H9 (cell line): ENCODE data around the gene TCERG1L. TPM values are rescaled to one million over a fixed set of nuclear protein-coding genes. Genes with fewer than 3 reads are reported as not detected.

ENCODE experiments used
- DNase-seq: peaks from one replicate; pipeline ENCODE4 v3.0.0-alpha.2; 2017
- H2AFZ ChIP-seq: one replicate; pipeline ENCODE4 v1.6.1; 2013; ENCODE audit warnings: mild to moderate bottlenecking, low read length, control low read depth, moderate library complexity
- H2AK5ac ChIP-seq: 2 replicates; pipeline ENCODE4 v1.6.1; 2013; ENCODE audit warnings: low read length, control low read depth, mixed read lengths; ENCODE audit not compliant: insufficient read length
- H2BK120ac ChIP-seq: one replicate; pipeline ENCODE4 v1.6.1; 2013; ENCODE audit warnings: low read depth, mild to moderate bottlenecking, low read length, control low read depth, inconsistent platforms; ENCODE audit not compliant: poor library complexity, severe bottlenecking
- H2BK12ac ChIP-seq: 2 replicates; pipeline ENCODE4 v1.6.1; 2013; ENCODE audit warnings: low read length, control low read depth, mixed read lengths, low read depth; ENCODE audit not compliant: insufficient read length
- H2BK15ac ChIP-seq: 2 replicates; pipeline ENCODE4 v1.6.1; 2013; ENCODE audit warnings: low read depth, low read length, control low read depth
- H2BK20ac ChIP-seq: one replicate; pipeline ENCODE4 v1.6.1; 2013; ENCODE audit warnings: low read depth, mild to moderate bottlenecking, low read length, control low read depth, inconsistent platforms; ENCODE audit not compliant: poor library complexity, severe bottlenecking
- H2BK5ac ChIP-seq: 2 replicates; pipeline ENCODE4 v1.6.1; 2013; ENCODE audit warnings: low read length, control low read depth, mixed read lengths; ENCODE audit not compliant: insufficient read length
- H3K14ac ChIP-seq: 2 replicates; pipeline ENCODE4 v1.6.1; 2013; ENCODE audit warnings: low read length, control low read depth; ENCODE audit not compliant: insufficient read depth
- H3K18ac ChIP-seq: 2 replicates; pipeline ENCODE4 v1.6.1; 2013; ENCODE audit warnings: low read depth, mild to moderate bottlenecking, mixed read lengths, low read length, control low read depth; ENCODE audit not compliant: insufficient read length
- H3K23ac ChIP-seq: 2 replicates; pipeline ENCODE4 v1.6.1; 2013; ENCODE audit warnings: low read length, control low read depth, mixed read lengths, low read depth; ENCODE audit not compliant: insufficient read length
- H3K23me2 ChIP-seq: 2 replicates; pipeline ENCODE4 v1.6.1; 2013; ENCODE audit warnings: low read depth, mild to moderate bottlenecking, mixed read lengths, low read length, control low read depth; ENCODE audit not compliant: insufficient read length, poor library complexity, severe bottlenecking
- H3K27ac ChIP-seq: 2 replicates; pipeline ENCODE4 v1.5.1; 2013; ENCODE audit warnings: low read length, control low read depth, mixed read lengths, low read depth; ENCODE audit not compliant: insufficient read length
- H3K27me3 ChIP-seq: 2 replicates; pipeline ENCODE4 v1.6.1; 2013; ENCODE audit warnings: low read length, control low read depth, inconsistent platforms; ENCODE audit not compliant: insufficient read depth
- H3K4ac ChIP-seq: 2 replicates; pipeline ENCODE4 v1.6.1; 2013; ENCODE audit warnings: low read depth, mild to moderate bottlenecking, control low read depth, inconsistent platforms, low read length, moderate library complexity
- H3K4me1 ChIP-seq: 2 replicates; pipeline ENCODE4 v1.6.1; 2013; ENCODE audit warnings: low read length, control low read depth, inconsistent platforms; ENCODE audit not compliant: insufficient read depth
- H3K4me2 ChIP-seq: 2 replicates; pipeline ENCODE4 v1.6.1; 2013; ENCODE audit warnings: low read length, control low read depth, mixed read lengths; ENCODE audit not compliant: insufficient read length, insufficient read depth
- H3K56ac ChIP-seq: 2 replicates; pipeline ENCODE4 v1.6.1; 2013; ENCODE audit warnings: low read depth, mild to moderate bottlenecking, mixed read lengths, low read length, control low read depth; ENCODE audit not compliant: insufficient read length
- H3K79me1 ChIP-seq: 2 replicates; pipeline ENCODE4 v1.6.1; 2013; ENCODE audit warnings: low read depth, mild to moderate bottlenecking, moderate library complexity, low read length, control low read depth, inconsistent platforms; ENCODE audit not compliant: insufficient read depth, poor library complexity, severe bottlenecking
- H3K79me2 ChIP-seq: 2 replicates; pipeline ENCODE4 v1.6.1; 2013; ENCODE audit warnings: low read length, control low read depth, inconsistent platforms; ENCODE audit not compliant: insufficient read depth
- H3K9ac ChIP-seq: 2 replicates; pipeline ENCODE4 v1.6.1; 2013; ENCODE audit warnings: low read length, control low read depth, mixed read lengths; ENCODE audit not compliant: insufficient read length; ENCODE audit errors: extremely low read depth
- H3K9me3 ChIP-seq: one replicate; pipeline ENCODE4 v1.6.1; 2013; ENCODE audit warnings: low read depth, low read length, inconsistent platforms; ENCODE audit not compliant: control insufficient read depth
- H3T11ph ChIP-seq: one replicate; pipeline ENCODE4 v1.6.1; 2013; ENCODE audit warnings: mild to moderate bottlenecking, low read length, control low read depth, inconsistent platforms
- H4K20me1 ChIP-seq: one replicate; pipeline ENCODE4 v1.6.1; 2013; ENCODE audit not compliant: control insufficient read depth, insufficient read length, insufficient read depth
- H4K5ac ChIP-seq: 2 replicates; pipeline ENCODE4 v1.6.1; 2013; ENCODE audit warnings: low read depth, mild to moderate bottlenecking, mixed read lengths, low read length, control low read depth; ENCODE audit not compliant: insufficient read length
- H4K8ac ChIP-seq: replicated peaks from 2 replicates; pipeline ENCODE4 v1.6.1; 2013; ENCODE audit warnings: low read length, control low read depth, mixed read lengths, low read depth; ENCODE audit not compliant: insufficient read length
- H4K91ac ChIP-seq: 2 replicates; pipeline ENCODE4 v1.6.1; 2013; ENCODE audit warnings: low read depth, mild to moderate bottlenecking, moderate library complexity, mixed read lengths, low read length, control low read depth; ENCODE audit not compliant: insufficient read length
- H3K27ac Mint-ChIP-seq, 3 experiments: 2 replicates in 2 of 3; 3 replicates in 1 of 3; pipeline ENCODE4 v1.8.0; 2020 to 2021; ENCODE audit warnings: mixed read lengths in 3 of 3, mild to moderate bottlenecking in 1 of 3, moderate library complexity in 1 of 3
- H3K27me3 Mint-ChIP-seq: 2 replicates; pipeline ENCODE4 v1.8.0; 2021; ENCODE audit warnings: low read depth, mild to moderate bottlenecking, moderate library complexity, mixed read lengths
- H3K36me3 Mint-ChIP-seq, 3 experiments: 2 replicates in 2 of 3; 3 replicates in 1 of 3; pipeline ENCODE4 v1.8.0; 2020 to 2021; ENCODE audit warnings: low read depth in 3 of 3, mixed read lengths in 3 of 3; ENCODE audit not compliant: insufficient read depth in 1 of 3
- H3K4me1 Mint-ChIP-seq, 2 experiments: 2 replicates each; pipeline ENCODE4 v1.8.0; 2020; ENCODE audit warnings: mixed read lengths in 2 of 2
- H3K4me3 Mint-ChIP-seq, 2 experiments: 2 replicates in 1 of 2; 3 replicates in 1 of 2; pipeline ENCODE4 v1.8.0; 2020 to 2021; ENCODE audit warnings: mild to moderate bottlenecking in 2 of 2, mixed read lengths in 2 of 2, moderate library complexity in 1 of 2
- H3K9me3 Mint-ChIP-seq, 2 experiments: 2 replicates in 1 of 2; 3 replicates in 1 of 2; pipeline ENCODE4 v1.8.0; 2020; ENCODE audit warnings: mild to moderate bottlenecking in 2 of 2, mixed read lengths in 2 of 2, moderate library complexity in 1 of 2
- CTCF ChIP-seq: fragments of 200-600 bp; sonication (generic); conservative IDR thresholded peaks from 3 replicates; pipeline ENCODE4 v1.8.0; 2021; ENCODE audit warnings: antibody characterized with exemption, mild to moderate bottlenecking
- WGBS: extraction: QIAGEN DNeasy Blood & Tissue Kit; methylation state at CpG from one replicate; pipeline ENCODE4 v1.1.7; 2013; ENCODE audit warnings: missing lambda C conversion rate, low lambda C conversion rate, mixed read lengths; ENCODE audit not compliant: insufficient read length; ENCODE audit errors: extremely low coverage; 5-methylcytosine and 5-hydroxymethylcytosine counted together
- total RNA-seq: library from RNA; stranded (reverse); gene quantifications from 2 replicates; pipeline ENCODE4 v1.2.1, GENCODE V29; 2021

Gene TCERG1L
- total RNA-seq, 1 experiment from 2014 or later: 3.3 TPM

GRCh38 chr10:131220601-131221171 lies 90.8 kb downstream of the TCERG1L start:
- Histone ChIP-seq H3K79me1 (no peaks in the 10 kb centered on the region), H3K18ac (no peak overlapping the region), H2BK15ac (no peak overlapping the region), H3K4me2 (no peak overlapping the region), H2BK12ac (no peak overlapping the region), H2BK5ac (no peak overlapping the region), H3K4ac (no peak overlapping the region; the same call in 1 of the 2 replicates), H3K27ac (no peak overlapping the region), H3K27me3 (no peaks in the 10 kb centered on the region), H2AFZ (no peak overlapping the region), H3K79me2 (no peaks in the 10 kb centered on the region), H4K20me1 (no peaks in the 10 kb centered on the region), H3K23ac (no peak overlapping the region), H2AK5ac (no peak overlapping the region), H3K14ac (no peak overlapping the region; the same call in 1 of the 2 replicates), H4K91ac (no peak overlapping the region), H3K23me2 (no peaks in the 10 kb centered on the region), H3K56ac (no peak overlapping the region), H3T11ph (no peak overlapping the region), H2BK20ac (no peak overlapping the region), H4K5ac (no peak overlapping the region), H3K9ac (no peak overlapping the region), H3K4me1 (no peaks in the 10 kb centered on the region), H3K9me3 (no peaks in the 10 kb centered on the region), H2BK120ac (no peak overlapping the region), H4K8ac (no peak overlapping the region)
- Mint-ChIP-seq H3K4me3 (no peak overlapping the region), H3K27ac (no peak overlapping the region), H3K4me1 (peaks cover 4% of the 10 kb centered on the region in 2 experiments; a peak in 2 of 4 replicates), H3K27me3 (no peaks in the 10 kb centered on the region; the same call in 1 of the 2 replicates), H3K36me3 (no peaks in the 10 kb centered on the region), H3K9me3 (no peaks in the 10 kb centered on the region)
- no CpG with 5 or more reads among the region's 11 CpGs for WGBS
- no peak for DNase-seq
- TF ChIP-seq CTCF: no peak
